Uterus (tissue), 4 donors: Measurements from ENCODE around the gene ACSBG1. TPM values are rescaled to one million over a fixed set of nuclear protein-coding genes. Genes with fewer than 3 reads are reported as not detected.

Source experiments
- DNase-seq, 2 donors: peaks; one replicate each; pipeline ENCODE4 v3.0.0-alpha.2; 2019 to 2020
- H3K27ac ChIP-seq, 2 donors: fragments of 200-600 bp; sonication (generic); 1 replicate in 1 of 2; 2 replicates in 1 of 2; pipeline ENCODE4 v1.5.1; 2016 to 2018
- H3K27me3 ChIP-seq, 2 donors: fragments of 200-600 bp; sonication (generic); one replicate each; pipeline ENCODE4 v1.5.1; 2018 to 2019; ENCODE audit warnings: control low read depth in 1 of 2
- H3K36me3 ChIP-seq, 2 donors: fragments of 200-600 bp; sonication (generic); one replicate each; pipeline ENCODE4 v1.5.1; 2019; ENCODE audit warnings: control low read depth in 1 of 2
- H3K4me1 ChIP-seq, 2 donors: fragments of 200-600 bp; sonication (generic); one replicate each; pipeline ENCODE4 v1.5.1; 2018 to 2019; ENCODE audit warnings: control low read depth in 1 of 2
- H3K4me3 ChIP-seq, 2 donors: fragments of 200-600 bp; sonication (generic); 1 replicate in 1 of 2; 2 replicates in 1 of 2; pipeline ENCODE4 v1.5.1; 2018 to 2019; ENCODE audit warnings: mild to moderate bottlenecking in 1 of 2
- H3K9me3 ChIP-seq, 2 donors: fragments of 200-600 bp; sonication (generic); one replicate each; pipeline ENCODE4 v1.5.1; 2019; ENCODE audit warnings: control low read depth in 1 of 2
- POLR2A ChIP-seq, 2 donors: fragments of 450-650 bp; IDR thresholded peaks; one replicate each; pipeline ENCODE4 v1.6.1; 2016; ENCODE audit warnings: antibody characterized with exemption in 2 of 2, mild to moderate bottlenecking in 1 of 2, moderate library complexity in 1 of 2
- intact Hi-C: fragments of 100-400 bp; cut with DNase I; formaldehyde crosslinking; loops from one replicate; pipeline ENCODE4 v1.15.1; 2023; ENCODE audit warnings: low total_unique reads
- total RNA-seq, 4 donors: library from RNA; depleted of rRNA in 3 of 4; stranded (reverse); fragments of >200 nt in 3 of 4; gene quantifications; one replicate each; pipeline versions ENCODE4 v1.1.0 to v1.2.4, GENCODE V29; 2014 to 2023
- TF ChIP-seq, protein P1 (sequence below), 4 experiments: fragments of 200-600 bp in 2 of 4; fragments of 450-650 bp in 2 of 4; sonication (generic) in 2 of 4; IDR thresholded peaks; one replicate each; pipeline ENCODE4 v1.5.1; 2016 to 2019; ENCODE audit warnings: antibody characterized with exemption in 4 of 4, mild to moderate bottlenecking in 2 of 4, moderate library complexity in 1 of 4
- donor health status: DM: yes; HTN: yes; CAD: no.

ACSBG1 gene
- total RNA-seq, 4 donors from 2014 or later, result 3.5 TPM; not detected in 3

DNA sequence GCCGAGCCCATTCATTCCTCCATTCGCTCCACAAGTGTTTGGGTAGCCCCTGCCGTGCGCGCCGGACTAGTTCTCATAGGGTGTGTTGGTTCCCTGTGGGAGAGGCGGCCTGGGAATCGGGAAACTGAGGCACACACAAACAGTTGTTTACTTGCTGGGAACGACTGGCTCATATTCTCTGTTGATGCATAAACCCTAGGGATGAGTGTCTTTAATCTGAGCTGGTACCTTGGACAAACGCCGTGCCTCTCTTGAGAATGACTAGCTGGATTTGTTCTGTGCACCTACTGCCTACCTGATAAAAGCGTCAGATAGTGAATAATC lies 30.7 kb upstream of the ACSBG1 start:
- Histone ChIP-seq H3K4me3 (peak overlapping the region; percentile 47 to 53), H3K36me3 (no peaks in the 10 kb centered on the region), H3K27ac (peak overlapping the region; percentile 67 to 70), H3K9me3 (no peaks in the 10 kb centered on the region), H3K27me3 (no peaks in the 10 kb centered on the region), H3K4me1 (no peaks in the 10 kb centered on the region)
- TF ChIP-seq POLR2A (IDR thresholded peaks at IDR 0.05), result no peak
- TF ChIP-seq, protein P1, sequence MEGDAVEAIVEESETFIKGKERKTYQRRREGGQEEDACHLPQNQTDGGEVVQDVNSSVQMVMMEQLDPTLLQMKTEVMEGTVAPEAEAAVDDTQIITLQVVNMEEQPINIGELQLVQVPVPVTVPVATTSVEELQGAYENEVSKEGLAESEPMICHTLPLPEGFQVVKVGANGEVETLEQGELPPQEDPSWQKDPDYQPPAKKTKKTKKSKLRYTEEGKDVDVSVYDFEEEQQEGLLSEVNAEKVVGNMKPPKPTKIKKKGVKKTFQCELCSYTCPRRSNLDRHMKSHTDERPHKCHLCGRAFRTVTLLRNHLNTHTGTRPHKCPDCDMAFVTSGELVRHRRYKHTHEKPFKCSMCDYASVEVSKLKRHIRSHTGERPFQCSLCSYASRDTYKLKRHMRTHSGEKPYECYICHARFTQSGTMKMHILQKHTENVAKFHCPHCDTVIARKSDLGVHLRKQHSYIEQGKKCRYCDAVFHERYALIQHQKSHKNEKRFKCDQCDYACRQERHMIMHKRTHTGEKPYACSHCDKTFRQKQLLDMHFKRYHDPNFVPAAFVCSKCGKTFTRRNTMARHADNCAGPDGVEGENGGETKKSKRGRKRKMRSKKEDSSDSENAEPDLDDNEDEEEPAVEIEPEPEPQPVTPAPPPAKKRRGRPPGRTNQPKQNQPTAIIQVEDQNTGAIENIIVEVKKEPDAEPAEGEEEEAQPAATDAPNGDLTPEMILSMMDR (IDR thresholded peaks at IDR 0.05), result no peak
- DNase-seq, result no peak
- intact Hi-C loops, result no loop called here

DNA sequence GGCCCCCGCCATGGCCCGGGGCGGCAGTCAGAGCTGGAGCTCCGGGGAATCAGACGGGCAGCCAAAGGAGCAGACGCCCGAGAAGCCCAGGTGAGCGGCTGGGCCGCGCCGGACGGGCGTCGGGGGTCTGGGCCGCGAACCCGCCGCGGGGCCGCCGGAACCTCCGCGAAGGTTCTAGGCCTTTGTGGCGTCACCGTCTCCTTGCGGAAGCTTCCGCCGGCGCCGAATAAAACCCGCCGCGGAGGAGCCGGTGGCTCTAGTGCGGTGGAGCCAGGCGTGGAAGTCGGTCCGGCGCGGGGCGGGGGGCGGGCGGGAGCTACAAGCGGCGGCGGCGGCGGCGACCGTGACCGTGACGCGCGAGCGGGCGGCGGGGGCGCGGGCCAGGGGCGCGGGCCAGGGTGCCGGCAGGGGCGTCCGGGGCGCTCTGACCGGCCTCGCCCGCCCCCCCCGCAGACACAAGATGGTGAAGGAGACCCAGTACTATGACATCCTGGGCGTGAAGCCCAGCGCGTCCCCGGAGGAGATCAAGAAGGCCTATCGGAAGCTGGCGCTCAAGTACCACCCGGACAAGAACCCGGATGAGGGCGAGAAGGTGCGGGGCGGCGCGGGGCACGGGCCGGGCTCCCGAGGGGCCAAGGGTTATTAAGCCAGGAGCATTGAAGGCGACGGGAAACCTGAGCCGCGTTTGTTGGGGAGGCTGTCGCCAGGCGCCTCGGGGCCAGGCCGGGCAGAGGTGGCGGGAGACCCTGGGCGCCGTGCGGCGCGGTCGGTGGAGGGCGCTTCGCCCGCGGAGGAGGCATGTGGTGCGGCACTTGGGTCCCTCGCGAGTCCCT lies 30.2 kb upstream of the ACSBG1 start, which contains the start of gene DNAJA4:
Gene DNAJA4 (plus strand): TSS at position 259 of the 833 bp plus-strand sequence. CDS start 202 bp downstream, at position 461.
- H3K36me3 ChIP-seq, result no peaks in the 10 kb centered on the region
- intact Hi-C loops, result no loop called here
- DNase-seq, result peak; percentile 44 to 54
- peak within 1 kb of the TSS; percentile 67 to 70 for H3K27ac ChIP-seq
- no peaks in the 10 kb centered on the region for H3K27me3 ChIP-seq
- no peaks in the 10 kb centered on the region for H3K9me3 ChIP-seq
- H3K4me1 ChIP-seq, result no peaks in the 10 kb centered on the region
- TF ChIP-seq POLR2A (IDR thresholded peaks at IDR 0.05), result no peak
- TF ChIP-seq, protein P1 (IDR thresholded peaks at IDR 0.05), result no peak
- peak within 1 kb of the TSS; percentile 47 to 53 for H3K4me3 ChIP-seq

DNA sequence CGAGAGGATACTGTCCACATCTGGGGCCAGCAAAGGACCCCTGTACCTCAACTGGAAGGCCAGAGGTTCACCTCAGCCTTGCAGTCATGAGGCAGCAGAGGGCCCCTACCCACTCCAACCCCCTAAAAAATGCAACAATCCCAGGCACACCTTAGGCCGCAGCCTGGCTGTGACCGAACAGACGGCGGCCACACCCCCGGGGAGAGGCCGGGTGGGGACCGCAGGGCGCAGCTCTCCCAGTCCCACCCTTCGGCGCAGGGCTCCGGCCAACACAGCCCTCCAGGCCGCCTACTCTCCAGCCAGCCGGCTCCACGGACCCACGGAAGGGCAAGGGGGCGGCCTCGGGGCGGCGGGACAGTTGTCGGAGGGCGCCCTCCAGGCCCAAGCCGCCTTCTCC lies 29.5 kb upstream of the ACSBG1 start:
- intact Hi-C loops, result no loop called here
- H3K9me3 ChIP-seq, result no peaks in the 10 kb centered on the region
- no peak for TF ChIP-seq POLR2A (IDR thresholded peaks at IDR 0.05)
- TF ChIP-seq, protein P1 (IDR thresholded peaks at IDR 0.05), result no peak
- H3K36me3 ChIP-seq, result no peaks in the 10 kb centered on the region
- H3K4me3 ChIP-seq, result peak overlapping the region; percentile 47 to 53
- no peaks in the 10 kb centered on the region for H3K4me1 ChIP-seq
- H3K27me3 ChIP-seq, result no peaks in the 10 kb centered on the region
- no peak for DNase-seq
- peak overlapping the region; percentile 43 to 67 for H3K27ac ChIP-seq

DNA sequence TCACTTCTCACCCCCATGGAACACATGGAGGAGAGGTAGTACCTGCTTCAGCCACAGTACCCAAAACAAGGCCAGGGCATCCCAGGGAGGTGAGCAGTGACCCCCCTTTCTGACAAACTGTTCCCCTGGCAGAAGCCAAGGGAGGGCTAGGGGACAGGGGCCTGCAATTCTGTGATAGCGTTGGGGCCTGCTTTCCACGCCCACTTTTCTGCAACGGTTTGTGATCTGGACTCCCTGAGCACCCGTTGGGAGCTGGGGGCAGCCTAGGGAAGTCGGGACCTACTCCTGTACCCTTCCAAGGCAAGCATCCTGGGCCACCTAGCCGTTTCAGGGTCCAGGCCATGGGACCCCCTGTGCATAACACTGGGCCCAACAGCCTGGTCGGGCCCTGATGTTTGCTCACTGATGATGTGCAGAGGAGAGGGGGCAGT lies 29.0 kb upstream of the ACSBG1 start:
- no peak overlapping the region for H3K27ac ChIP-seq
- no peak for DNase-seq
- H3K27me3 ChIP-seq, result no peaks in the 10 kb centered on the region
- intact Hi-C loops, result no loop called here
- no peaks in the 10 kb centered on the region for H3K36me3 ChIP-seq
- no peaks in the 10 kb centered on the region for H3K4me1 ChIP-seq
- no peaks in the 10 kb centered on the region for H3K9me3 ChIP-seq
- H3K4me3 ChIP-seq, result no peak overlapping the region
- TF ChIP-seq, protein P1 (IDR thresholded peaks at IDR 0.05), result no peak

DNA sequence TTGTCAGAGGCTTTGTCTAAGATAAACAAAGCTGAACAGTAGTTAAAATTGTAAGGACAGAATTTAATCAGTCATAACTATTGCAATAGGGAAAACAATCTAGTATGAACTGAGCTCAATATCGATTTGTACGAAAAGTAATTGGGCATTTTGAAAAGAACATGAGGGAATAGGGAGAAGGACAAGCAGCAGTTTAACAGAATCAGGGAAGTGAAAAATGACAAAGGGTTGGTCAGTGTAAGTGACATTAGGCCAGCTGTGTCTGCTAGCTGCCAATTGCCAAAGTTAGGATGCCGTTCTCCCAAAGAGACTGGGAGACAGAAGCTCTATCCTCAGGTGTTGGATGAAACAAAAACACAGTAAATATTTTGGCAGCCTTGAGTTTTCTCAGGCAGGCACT lies 26.7 kb upstream of the ACSBG1 start:
- H3K27me3 ChIP-seq, result no peaks in the 10 kb centered on the region
- TF ChIP-seq, protein P1 (IDR thresholded peaks at IDR 0.05), result no peak
- no peak for TF ChIP-seq POLR2A (IDR thresholded peaks at IDR 0.05)
- no peaks in the 10 kb centered on the region for H3K4me1 ChIP-seq
- intact Hi-C loops, result no loop called here
- H3K9me3 ChIP-seq, result no peaks in the 10 kb centered on the region
- no peaks in the 10 kb centered on the region for H3K36me3 ChIP-seq
- no peak for DNase-seq
- H3K4me3 ChIP-seq, result no peak overlapping the region
- no peak overlapping the region for H3K27ac ChIP-seq
